H7 (cell line): ENCODE measurements around the gene COL9A3. TPM values are rescaled to one million over a fixed set of nuclear protein-coding genes. Genes with fewer than 3 reads are reported as not detected.

Source experiments
- DNase-seq: peaks from one replicate; pipeline ENCODE4 v3.0.0; 2012
- H3K27me3 ChIP-seq: 2 replicates; pipeline ENCODE4 v1.6.0; 2011; ENCODE audit warnings: mild to moderate bottlenecking, low read length; ENCODE audit not compliant: control insufficient read depth, insufficient read depth
- H3K36me3 ChIP-seq: replicated peaks from 2 replicates; pipeline ENCODE4 v1.5.1; 2011; ENCODE audit warnings: low read length; ENCODE audit not compliant: control insufficient read depth, insufficient read depth
- H3K4me3 ChIP-seq: 2 replicates; pipeline ENCODE4 v1.5.1; 2011; ENCODE audit warnings: low read depth, mild to moderate bottlenecking, control low read depth, low read length, moderate library complexity; ENCODE audit not compliant: insufficient read depth
- total RNA-seq: library from RNA; depleted of rRNA; stranded (reverse); fragments of >200 nt; shearing (Covaris generic); gene quantifications from 2 replicates; pipeline ENCODE4 v1.2.3, GENCODE V29; 2014

Gene COL9A3
- total RNA-seq, 1 experiment from 2014 or later: 139 TPM

DNA sequence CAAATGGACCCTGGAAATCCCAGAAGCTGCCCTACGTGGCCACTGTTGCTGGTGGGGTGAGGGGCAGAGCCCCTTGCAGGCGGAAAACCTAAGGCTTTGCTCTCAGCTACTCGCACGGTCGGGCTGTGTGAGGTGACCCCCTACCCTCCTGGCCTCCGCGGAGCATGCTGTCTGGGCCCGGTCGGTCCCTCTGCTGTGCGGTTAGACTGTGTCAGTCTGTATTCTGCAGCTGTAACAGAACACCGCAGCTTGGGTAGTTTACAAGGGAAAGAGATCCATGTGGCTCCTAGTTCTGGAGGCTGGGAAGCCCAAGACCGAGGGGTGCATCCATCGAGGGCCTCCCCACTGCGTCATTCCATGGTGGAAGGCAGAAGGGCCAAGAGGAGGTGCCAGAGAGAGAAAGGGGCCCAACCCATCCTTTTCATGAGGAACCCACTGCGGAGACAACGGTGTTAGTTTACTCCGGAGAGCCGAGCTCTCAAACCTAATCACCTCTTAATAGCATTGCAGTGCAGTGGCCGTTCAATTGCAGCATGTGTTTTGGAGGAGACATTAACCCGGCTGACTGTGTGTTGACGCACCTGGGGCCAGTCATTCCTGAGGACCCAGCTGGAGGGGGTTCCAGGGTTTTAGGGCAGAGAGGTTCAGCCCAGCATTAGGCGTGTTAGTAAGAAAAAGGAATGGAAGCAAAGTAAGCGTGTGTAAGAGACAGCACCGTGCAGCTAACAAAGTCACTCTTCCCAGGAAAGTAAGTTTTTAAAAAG, 18.3 kb downstream of the COL9A3 start:
- H3K27me3 ChIP-seq: no peaks in the 10 kb centered on the region
- H3K36me3 ChIP-seq: peaks cover 5% of the 10 kb centered on the region
- peak; percentile 31 for DNase-seq
- no peak overlapping the region for H3K4me3 ChIP-seq

GRCh38 chr20:62835931-62836861, 19.3 kb downstream of the COL9A3 start:
- H3K4me3 ChIP-seq: no peak overlapping the region
- peak; percentile 60 for DNase-seq

DNA sequence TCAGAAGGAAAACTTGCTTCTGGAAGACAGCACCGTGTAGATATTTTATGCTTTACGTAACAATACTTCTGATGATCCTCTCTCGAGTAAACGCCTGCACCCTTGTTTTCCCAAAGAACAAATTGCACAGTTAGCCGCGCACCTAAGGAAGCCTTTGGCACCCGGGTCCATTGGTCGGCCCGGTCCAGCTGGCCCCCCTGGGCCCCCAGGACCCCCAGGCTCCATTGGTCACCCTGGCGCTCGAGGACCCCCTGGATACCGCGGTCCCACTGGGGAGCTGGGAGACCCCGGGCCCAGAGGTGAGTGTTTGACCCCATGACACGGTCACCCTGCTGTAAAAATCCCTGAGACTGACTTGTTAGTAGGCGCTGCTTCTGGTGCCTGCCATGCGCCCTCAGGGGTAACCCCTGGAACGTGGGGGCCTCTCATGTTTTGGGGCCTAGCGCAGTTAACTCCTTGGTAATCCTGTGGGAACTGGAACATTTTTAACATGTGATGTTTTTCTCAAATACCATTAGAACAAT, 20.2 kb downstream of the COL9A3 start:
- peak; percentile 22 for DNase-seq
- H3K4me3 ChIP-seq: no peak overlapping the region
- H3K36me3 ChIP-seq: peaks cover 3% of the 10 kb centered on the region
- no peaks in the 10 kb centered on the region for H3K27me3 ChIP-seq

More at GRCh38 chr20:62835931-62836861, 19.3 kb downstream of the COL9A3 start:
- Histone ChIP-seq H3K27me3 (no peaks in the 10 kb centered on the region), H3K36me3 (peaks cover 5% of the 10 kb centered on the region)

DNA sequence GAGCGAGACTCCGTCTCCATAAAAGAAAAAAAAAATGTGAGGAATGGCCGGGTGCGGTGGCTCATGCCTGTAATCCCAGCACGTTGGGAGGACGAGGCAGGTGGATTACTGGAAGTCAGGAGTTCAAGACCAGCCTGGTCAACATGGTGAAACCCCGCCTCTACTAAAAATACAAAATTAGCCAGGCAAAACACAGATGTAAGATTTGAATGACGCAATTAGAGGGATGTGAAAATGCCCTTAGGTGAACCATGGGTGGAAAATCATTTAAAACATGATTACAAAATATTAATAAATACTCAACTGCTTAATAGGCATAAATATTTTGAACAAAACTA, 20.9 kb downstream of the COL9A3 start:
- no peak for DNase-seq
- Histone ChIP-seq H3K36me3 (peaks cover 2% of the 10 kb centered on the region), H3K27me3 (no peaks in the 10 kb centered on the region), H3K4me3 (no peak overlapping the region)

DNA sequence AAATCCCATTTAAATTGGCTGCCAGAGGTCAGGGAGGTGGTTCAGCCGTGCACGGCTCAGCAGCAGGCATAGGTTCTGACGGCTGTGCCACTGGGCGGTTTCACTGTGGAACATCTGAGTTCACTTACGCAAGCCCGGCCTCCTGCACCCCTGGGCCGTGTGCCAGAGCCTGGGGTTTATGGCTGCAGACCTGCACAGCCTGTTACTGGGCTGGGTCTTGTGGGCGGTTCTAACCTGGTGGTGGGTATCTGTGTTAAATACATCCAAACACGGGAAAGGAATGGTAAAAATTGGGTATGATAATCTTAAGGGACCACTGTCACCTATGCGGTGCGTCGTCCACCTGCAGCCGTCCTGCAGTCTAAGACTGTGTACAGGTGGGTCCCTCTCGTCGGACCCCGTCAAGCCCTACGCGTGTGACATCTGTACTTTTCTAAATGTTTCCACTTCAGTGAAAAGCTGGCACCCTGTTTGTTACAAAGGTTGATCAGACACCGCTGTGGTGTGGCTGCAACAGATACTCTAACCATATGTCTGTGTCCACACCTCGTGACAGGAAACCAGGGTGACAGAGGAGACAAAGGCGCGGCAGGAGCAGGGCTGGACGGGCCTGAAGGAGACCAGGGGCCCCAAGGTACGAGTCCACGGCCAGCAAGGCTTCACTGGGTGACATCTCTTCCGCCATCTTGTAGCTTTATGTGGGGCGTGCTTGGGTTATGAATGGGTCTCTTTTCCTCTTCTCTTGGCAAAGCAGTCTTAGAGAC, 21.5 kb downstream of the COL9A3 start:
- no peak for DNase-seq
- Histone ChIP-seq H3K4me3 (no peak overlapping the region), H3K27me3 (no peaks in the 10 kb centered on the region), H3K36me3 (peaks cover 2% of the 10 kb centered on the region)

DNA sequence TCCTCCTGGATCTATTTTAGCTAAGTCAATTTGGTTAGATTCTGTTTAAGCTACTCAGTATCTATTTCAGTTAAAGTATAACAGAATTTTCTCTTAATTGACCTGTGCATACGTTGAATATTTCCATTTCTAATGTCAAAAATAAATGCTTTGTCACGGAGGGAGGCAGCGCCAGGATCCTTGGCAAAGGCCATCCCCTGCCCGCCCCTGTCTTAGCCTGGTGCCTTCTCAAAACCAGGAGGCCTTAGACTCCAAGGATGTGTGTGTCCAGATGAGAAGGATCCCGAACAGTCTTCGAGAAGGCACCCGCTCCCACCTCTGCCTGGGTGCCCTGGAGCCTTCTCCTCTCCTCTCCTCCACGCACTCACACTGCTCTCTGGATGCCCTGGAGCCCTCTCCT, 22.4 kb downstream of the COL9A3 start:
- Histone ChIP-seq H3K4me3 (no peak overlapping the region), H3K27me3 (no peaks in the 10 kb centered on the region)
- DNase-seq: peak; percentile 22

DNA sequence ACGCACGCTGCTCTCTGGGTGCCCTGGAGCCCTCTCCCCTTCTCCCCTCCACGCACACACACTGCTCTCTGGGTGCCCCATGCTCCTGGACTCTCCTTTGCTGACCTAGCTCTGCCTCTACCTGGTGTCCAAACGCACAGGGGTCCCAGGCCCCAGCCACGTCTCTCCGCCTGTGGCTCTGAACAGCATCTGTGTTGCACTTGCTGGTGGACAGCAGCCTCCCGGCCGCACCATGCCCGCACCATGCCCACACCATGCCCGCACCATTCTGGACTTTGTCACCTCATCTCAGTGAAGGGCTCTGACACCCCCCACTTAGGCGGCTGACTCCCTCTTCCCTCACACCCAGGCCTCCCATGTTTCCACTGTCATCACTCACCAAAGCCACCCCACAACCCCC, 23.0 kb downstream of the COL9A3 start:
- Histone ChIP-seq H3K36me3 (peaks cover 2% of the 10 kb centered on the region), H3K4me3 (no peak overlapping the region), H3K27me3 (no peaks in the 10 kb centered on the region)
- DNase-seq: no peak

More for the DNA sequence above, 22.4 kb downstream of the COL9A3 start:
- peaks cover 2% of the 10 kb centered on the region for H3K36me3 ChIP-seq

GRCh38 chr20:62840244-62841197, 23.7 kb downstream of the COL9A3 start:
- DNase-seq: peak; percentile 57
- no peaks in the 10 kb centered on the region for H3K27me3 ChIP-seq
- no peak overlapping the region for H3K4me3 ChIP-seq
- H3K36me3 ChIP-seq: peaks cover 2% of the 10 kb centered on the region

GRCh38 chr20:62841705-62842212, 24.9 kb downstream of the COL9A3 start:
- Histone ChIP-seq H3K36me3 (peaks cover 5% of the 10 kb centered on the region), H3K27me3 (no peaks in the 10 kb centered on the region), H3K4me3 (no peak overlapping the region)
- peak; percentile 20 for DNase-seq

DNA sequence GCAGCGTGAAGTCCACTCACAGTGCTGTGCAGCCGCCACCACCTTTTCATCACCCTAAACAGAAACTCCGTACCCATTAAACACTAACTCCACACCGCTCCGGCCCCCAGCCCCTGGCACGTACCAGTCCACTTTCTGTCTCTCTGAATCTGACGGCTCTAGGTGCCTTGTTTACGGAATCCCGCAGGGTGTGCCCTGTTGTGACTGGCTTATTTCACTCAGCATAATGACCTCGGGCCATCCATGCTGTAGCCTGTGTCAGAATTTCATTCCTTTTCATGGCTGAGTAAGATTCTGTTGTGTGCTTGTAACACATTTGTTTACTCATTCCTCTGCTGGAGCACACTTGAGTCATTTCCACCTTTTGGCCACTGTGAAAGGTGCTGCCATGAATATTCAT, 26.8 kb downstream of the COL9A3 start:
- Histone ChIP-seq H3K27me3 (no peaks in the 10 kb centered on the region), H3K4me3 (no peak overlapping the region), H3K36me3 (peaks cover 4% of the 10 kb centered on the region)
- DNase-seq: no peak

DNA sequence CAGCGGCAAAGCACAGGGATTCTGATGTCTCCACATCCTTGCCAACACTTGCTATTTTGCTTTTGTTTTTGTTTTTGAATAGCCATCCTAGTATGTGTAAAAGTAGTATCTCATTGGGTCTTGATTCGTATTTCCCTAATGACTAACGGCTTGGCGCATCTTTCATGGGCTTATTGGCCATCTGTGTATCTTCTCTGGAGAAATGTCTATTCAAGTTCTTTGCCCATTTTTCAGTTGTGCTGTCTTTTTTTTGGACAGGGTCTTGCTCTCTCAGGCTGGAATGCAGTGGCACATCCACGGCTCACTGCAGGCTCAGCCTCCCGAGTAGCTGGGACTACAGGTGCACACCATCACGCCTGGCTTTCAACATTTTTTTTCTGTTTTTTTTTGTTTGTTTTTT, 27.3 kb downstream of the COL9A3 start:
- H3K4me3 ChIP-seq: no peak overlapping the region
- no peaks in the 10 kb centered on the region for H3K27me3 ChIP-seq
- H3K36me3 ChIP-seq: peaks cover 4% of the 10 kb centered on the region
- no peak for DNase-seq

- Histone ChIP-seq H3K4me3 (no peak overlapping the region), H3K36me3 (peaks cover 4% of the 10 kb centered on the region), H3K27me3 (no peaks in the 10 kb centered on the region)
- DNase-seq: no peak
Measured at GRCh38 chr20:62845416-62846160, 28.7 kb downstream of the COL9A3 start.
